ENCODE measurements around the gene ZNRF3. TPM values are rescaled to one million over a fixed set of nuclear protein-coding genes. Genes with fewer than 3 reads are reported as not detected.
"Not testable (repeated sequence)": the region's sequence is repeated elsewhere in the genome, so short reads cannot be mapped to it uniquely, and the experiment has no call there.

Gene ZNRF3
- total and polyA plus RNA-seq, 11 donors: 1.8 to 9.2 (median 6.2) TPM

GRCh38 chr22:28943501-28943879 lies 60.1 kb downstream of the ZNRF3 start:
- H3K4me1 ChIP-seq: peaks cover 0 to 6% (median 0%) of the 10 kb centered on the region in 12 donors
- peak in 1 of 5 donors; percentile 38 for DNase-seq
- ATAC-seq: no peak
- no peak overlapping the region for H3K27ac ChIP-seq
- intact Hi-C loops (cut with DNase I): no loop called here
- peaks cover 0 to 17% (median 4%) of the 10 kb centered on the region in 12 donors for H3K9me3 ChIP-seq
- 78 to 91% (median 82%) methylated on average over 2 of the region's 2 CpGs for WGBS, 4 donors
- peaks cover 0 to 3% (median 0%) of the 10 kb centered on the region in 9 donors for H3K27me3 ChIP-seq
- H3K4me3 ChIP-seq: no peak overlapping the region
- no peaks in the 10 kb centered on the region for H3K36me3 ChIP-seq
- TF ChIP-seq CTCF (IDR thresholded peaks at IDR 0.05): no peak
- TF ChIP-seq POLR2A (IDR thresholded peaks at IDR 0.05): no peak

DNA sequence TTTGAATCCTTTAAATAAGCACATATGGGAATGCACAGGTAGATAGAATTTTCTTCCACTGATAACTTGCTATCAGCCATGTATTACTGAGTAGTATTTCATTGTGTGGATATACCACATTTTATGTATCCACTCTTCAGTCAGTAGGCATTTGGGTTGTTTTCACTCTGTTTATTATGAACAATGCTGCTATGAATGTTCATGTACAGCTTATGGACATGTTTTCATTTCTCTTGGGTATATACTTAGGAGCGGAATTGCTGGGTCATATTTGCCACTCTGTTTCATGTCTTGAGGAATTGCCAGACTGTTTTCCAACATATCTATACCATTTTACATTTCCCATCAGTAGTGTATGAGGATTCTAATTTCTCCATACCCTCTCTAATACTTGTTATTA lies 63.8 kb downstream of the ZNRF3 start:
- Histone ChIP-seq H3K36me3 (no peaks in the 10 kb centered on the region), H3K27me3 (peaks cover 0 to 3% (median 0%) of the 10 kb centered on the region in 9 donors), H3K4me3 (no peak overlapping the region), H3K27ac (no peak overlapping the region), H3K4me1 (peaks cover 0 to 16% (median 4%) of the 10 kb centered on the region in 12 donors), H3K9me3 (peaks cover 0 to 17% (median 4%) of the 10 kb centered on the region in 12 donors)
- DNase-seq (no peak), ATAC-seq (no peak)
- TF ChIP-seq POLR2A (IDR thresholded peaks at IDR 0.05) (no peak), CTCF (IDR thresholded peaks at IDR 0.05) (no peak)
- intact Hi-C loops (cut with DNase I): no loop called here
- WGBS, 4 donors: 94 to 99% (median 96%) methylated on average over 1 of the region's 1 CpG

DNA sequence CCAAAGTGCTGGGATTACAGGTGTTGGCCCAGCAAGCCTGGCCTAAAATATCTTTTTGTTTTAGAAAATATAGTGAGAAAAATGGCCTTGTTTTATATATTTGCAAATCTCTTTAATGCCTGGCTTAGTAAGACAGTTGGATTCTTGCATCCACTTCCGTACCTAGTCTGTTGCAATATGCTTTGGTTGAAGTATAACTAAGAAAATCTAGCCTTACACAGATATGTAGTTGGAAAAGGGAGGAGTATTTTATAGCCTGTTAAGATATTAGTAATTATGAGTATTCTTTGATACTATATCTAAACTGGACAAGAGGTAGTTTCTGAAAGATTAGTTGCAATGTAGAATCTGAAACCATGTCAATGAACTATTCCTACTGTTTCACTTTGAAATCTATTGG lies 65.1 kb downstream of the ZNRF3 start:
- Histone ChIP-seq H3K9me3 (peaks cover 0 to 17% (median 4%) of the 10 kb centered on the region in 12 donors), H3K27me3 (peaks cover 0 to 3% (median 0%) of the 10 kb centered on the region in 9 donors), H3K4me1 (peaks cover 0 to 26% (median 7%) of the 10 kb centered on the region in 12 donors), H3K27ac (no peak overlapping the region), H3K4me3 (no peak overlapping the region), H3K36me3 (no peaks in the 10 kb centered on the region)
- ATAC-seq: no peak
- intact Hi-C loops (cut with DNase I): no loop called here
- TF ChIP-seq POLR2A (IDR thresholded peaks at IDR 0.05) (no peak), CTCF (IDR thresholded peaks at IDR 0.05) (no peak)
- 97 to 98% (median 98%) methylated on average over 1 of the region's 1 CpG for WGBS, 4 donors
- DNase-seq: no peak

DNA sequence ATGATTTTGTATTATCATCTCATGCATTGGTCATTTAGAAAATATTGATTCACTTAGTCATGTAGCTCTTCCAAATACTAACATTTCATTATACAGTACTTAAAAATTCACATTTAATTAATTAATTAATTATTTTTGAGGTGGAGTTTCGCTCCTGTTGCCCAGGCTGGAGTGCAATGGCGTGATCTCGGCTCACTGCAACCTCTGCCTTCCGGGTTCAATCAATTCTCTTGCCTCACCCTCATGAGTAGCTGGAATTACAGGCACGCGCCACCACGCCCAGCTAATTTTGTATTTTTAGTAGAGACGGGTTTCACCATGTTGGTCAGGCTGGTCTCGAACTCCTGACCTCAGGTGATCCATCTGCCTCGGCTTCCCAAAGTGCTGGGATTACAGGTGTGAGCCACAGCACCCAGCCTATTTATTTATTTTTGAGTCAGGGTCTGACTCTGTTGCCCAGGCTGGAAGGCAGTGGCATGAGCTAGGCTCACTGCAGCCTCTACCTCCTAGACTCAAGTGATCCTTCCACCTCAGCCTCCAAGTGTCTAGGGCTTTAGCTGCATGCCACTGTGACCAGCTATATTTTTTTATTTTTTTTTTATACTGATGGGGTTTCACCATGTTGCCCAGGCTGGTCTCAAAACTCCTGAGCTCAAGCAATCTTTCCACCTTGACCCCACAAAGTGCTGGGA lies 65.6 kb downstream of the ZNRF3 start:
- DNase-seq; H3K27me3 ChIP-seq; H3K27ac ChIP-seq; intact Hi-C loops (cut with DNase I); ATAC-seq; H3K36me3 ChIP-seq; H3K4me3 ChIP-seq: not testable (repeated sequence)
- Histone ChIP-seq H3K4me1 (peaks cover 0 to 23% (median 5%) of the 10 kb centered on the region in 12 donors), H3K9me3 (peaks cover 0 to 17% (median 4%) of the 10 kb centered on the region in 12 donors)
- WGBS, 4 donors: 95 to 99% (median 97%) methylated on average over 10 of the region's 10 CpGs
